GM19035 (cell line): ENCODE results near the gene EFCAB8.
"Not testable (repeated sequence)": the region's sequence is repeated elsewhere in the genome, so short reads cannot be mapped to it uniquely, and the experiment has no call there.

Experiments used
- ATAC-seq: cut with Tn5 transposase; IDR thresholded peaks from one replicate; pipeline ENCODE4 v1.9.1; 2021; ENCODE audit not compliant: unreplicated experiment

EFCAB8 gene

GRCh38 chr20:32943490-32944052, 84.8 kb downstream of the EFCAB8 start:
- no peak for ATAC-seq

- ATAC-seq: no peak
Measured at GRCh38 chr20:32945710-32946221, 87.0 kb downstream of the EFCAB8 start.

GRCh38 chr20:32946629-32947028, 87.9 kb downstream of the EFCAB8 start:
- no peak for ATAC-seq

GRCh38 chr20:32950539-32950938, 91.8 kb downstream of the EFCAB8 start:
- not testable (repeated sequence) for ATAC-seq

- no peak for ATAC-seq
Measured at GRCh38 chr20:32957459-32957858, 98.7 kb downstream of the EFCAB8 start.

GRCh38 chr20:32958574-32958973, 99.9 kb downstream of the EFCAB8 start:
- no peak for ATAC-seq

GRCh38 chr20:32959351-32960221, 100.9 kb downstream of the EFCAB8 start:
- ATAC-seq: no peak

GRCh38 chr20:32960222-32960518, 101.4 kb downstream of the EFCAB8 start:
- no peak for ATAC-seq

- no peak for ATAC-seq
Measured at GRCh38 chr20:32960849-32961731, 102.4 kb downstream of the EFCAB8 start.

GRCh38 chr20:32962053-32962452, 103.3 kb downstream of the EFCAB8 start:
- ATAC-seq: no peak

GRCh38 chr20:32962646-32963045, 103.9 kb downstream of the EFCAB8 start:
- not testable (repeated sequence) for ATAC-seq

GRCh38 chr20:32963176-32963575, 104.5 kb downstream of the EFCAB8 start:
- no peak for ATAC-seq

GRCh38 chr20:32964575-32964974, 105.9 kb downstream of the EFCAB8 start:
- no peak for ATAC-seq

GRCh38 chr20:32965115-32965514, 106.4 kb downstream of the EFCAB8 start:
- ATAC-seq: no peak

GRCh38 chr20:32965581-32966373, 107.1 kb downstream of the EFCAB8 start:
- ATAC-seq: no peak

GRCh38 chr20:32966382-32966781, 107.7 kb downstream of the EFCAB8 start:
- ATAC-seq: no peak

- no peak for ATAC-seq
Measured at GRCh38 chr20:32966881-32967781, 108.4 kb downstream of the EFCAB8 start.

GRCh38 chr20:32967961-32968457, 109.3 kb downstream of the EFCAB8 start:
- no peak for ATAC-seq

- no peak for ATAC-seq
Measured at GRCh38 chr20:32968478-32969241, 109.9 kb downstream of the EFCAB8 start.
